Lower leg skin (tissue), 4 donors: ENCODE data around the gene SULT1C4. TPM values are rescaled to one million over a fixed set of nuclear protein-coding genes. Genes with fewer than 3 reads are reported as not detected.

Experiments used
- DNase-seq, 2 donors: peaks; one replicate each; pipeline ENCODE4 v3.0.0-alpha.2; 2019; ENCODE audit warnings: low spot score in 2 of 2
- H3K4me3 ChIP-seq: fragments of 200-600 bp; sonication (generic); 2 replicates; pipeline ENCODE4 v1.5.1; 2017; ENCODE audit warnings: mild to moderate bottlenecking, low read depth; ENCODE audit not compliant: poor library complexity, severe bottlenecking
- POLR2A ChIP-seq, 2 donors: fragments of 450-650 bp; IDR thresholded peaks; one replicate each; pipeline ENCODE4 v1.6.1; 2016 to 2017; ENCODE audit warnings: antibody characterized with exemption in 2 of 2, mild to moderate bottlenecking in 1 of 2, moderate library complexity in 1 of 2
- WGBS, 2 donors: methylation state at CpG; one replicate each; pipeline ENCODE4 v1.1.5; 2018; 5-methylcytosine and 5-hydroxymethylcytosine counted together
- intact Hi-C: fragments of 100-400 bp; cut with DNase I; formaldehyde crosslinking; loops from one replicate; pipeline ENCODE4 v1.15.0; 2023; ENCODE audit warnings: low total_unique reads
- total RNA-seq, 4 donors: library from RNA; depleted of rRNA; stranded (reverse); fragments of >200 nt; gene quantifications; one replicate each; pipeline ENCODE4 v1.1.0, GENCODE V29; 2016
- TF ChIP-seq, protein P1 (sequence below), 3 donors: fragments of 450-650 bp; IDR thresholded peaks; one replicate each; pipeline ENCODE4 v1.5.1; 2016; ENCODE audit warnings: antibody characterized with exemption in 3 of 3, mild to moderate bottlenecking in 3 of 3, moderate library complexity in 2 of 3

Gene SULT1C4
- 1 to 10 TPM in 2 of 4 donors, under 1 TPM in 2; 0.17 to 2.4 (median 0.93) TPM for total RNA-seq

DNA sequence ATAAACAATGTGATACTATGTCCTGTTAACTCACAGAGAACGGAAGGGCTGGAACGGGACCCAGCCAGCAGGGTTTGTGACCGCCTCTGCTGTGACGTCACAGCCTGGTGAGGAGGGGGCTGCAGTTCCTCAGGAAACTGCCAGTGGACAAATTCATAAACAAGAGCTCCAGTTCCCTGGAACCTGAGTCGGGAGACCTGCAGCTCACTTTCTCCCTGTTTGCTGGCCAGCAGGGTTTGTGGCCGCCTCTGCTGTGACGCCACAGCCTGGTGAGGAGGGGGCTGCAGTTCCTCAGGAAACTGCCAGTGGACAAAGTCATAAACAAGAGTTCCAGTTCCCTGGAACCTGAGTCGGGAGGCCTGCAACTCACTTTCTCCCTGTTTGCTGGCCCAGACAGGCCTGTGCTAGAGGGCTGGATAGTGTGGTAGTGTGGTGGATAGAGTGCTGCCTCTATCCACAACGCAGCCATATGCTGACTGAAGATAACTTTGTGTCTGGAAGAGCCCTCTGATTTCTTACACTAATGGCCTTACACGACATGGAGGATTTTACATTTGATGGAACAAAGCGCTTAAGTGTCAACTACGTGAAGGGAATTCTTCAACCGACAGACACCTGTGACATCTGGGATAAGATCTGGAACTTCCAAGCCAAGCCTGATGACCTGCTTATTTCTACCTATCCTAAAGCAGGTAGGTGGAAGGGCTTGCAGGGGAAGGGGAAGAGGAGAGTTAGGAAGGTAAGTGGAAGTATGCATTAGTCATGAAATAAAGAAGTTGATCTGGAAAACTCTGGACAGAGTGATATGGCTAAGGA is at the start of gene SULT1C4:
Gene SULT1C4, plus strand, starts transcription at position 140 of the 816 bp plus-strand sequence. Its CDS starts 384 bp downstream, at position 524.
- H3K4me3 ChIP-seq = no peak within 1 kb of the TSS
- intact Hi-C loops = no loop called here
- no peak for TF ChIP-seq POLR2A (IDR thresholded peaks at IDR 0.05)
- TF ChIP-seq, protein P1, sequence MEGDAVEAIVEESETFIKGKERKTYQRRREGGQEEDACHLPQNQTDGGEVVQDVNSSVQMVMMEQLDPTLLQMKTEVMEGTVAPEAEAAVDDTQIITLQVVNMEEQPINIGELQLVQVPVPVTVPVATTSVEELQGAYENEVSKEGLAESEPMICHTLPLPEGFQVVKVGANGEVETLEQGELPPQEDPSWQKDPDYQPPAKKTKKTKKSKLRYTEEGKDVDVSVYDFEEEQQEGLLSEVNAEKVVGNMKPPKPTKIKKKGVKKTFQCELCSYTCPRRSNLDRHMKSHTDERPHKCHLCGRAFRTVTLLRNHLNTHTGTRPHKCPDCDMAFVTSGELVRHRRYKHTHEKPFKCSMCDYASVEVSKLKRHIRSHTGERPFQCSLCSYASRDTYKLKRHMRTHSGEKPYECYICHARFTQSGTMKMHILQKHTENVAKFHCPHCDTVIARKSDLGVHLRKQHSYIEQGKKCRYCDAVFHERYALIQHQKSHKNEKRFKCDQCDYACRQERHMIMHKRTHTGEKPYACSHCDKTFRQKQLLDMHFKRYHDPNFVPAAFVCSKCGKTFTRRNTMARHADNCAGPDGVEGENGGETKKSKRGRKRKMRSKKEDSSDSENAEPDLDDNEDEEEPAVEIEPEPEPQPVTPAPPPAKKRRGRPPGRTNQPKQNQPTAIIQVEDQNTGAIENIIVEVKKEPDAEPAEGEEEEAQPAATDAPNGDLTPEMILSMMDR (IDR thresholded peaks at IDR 0.05) = no peak
- peak in 1 of 2 donors; percentile 14 for DNase-seq
- 35 to 37% methylated on average over 12 to 13 of the region's 13 CpGs for WGBS, 2 donors

DNA sequence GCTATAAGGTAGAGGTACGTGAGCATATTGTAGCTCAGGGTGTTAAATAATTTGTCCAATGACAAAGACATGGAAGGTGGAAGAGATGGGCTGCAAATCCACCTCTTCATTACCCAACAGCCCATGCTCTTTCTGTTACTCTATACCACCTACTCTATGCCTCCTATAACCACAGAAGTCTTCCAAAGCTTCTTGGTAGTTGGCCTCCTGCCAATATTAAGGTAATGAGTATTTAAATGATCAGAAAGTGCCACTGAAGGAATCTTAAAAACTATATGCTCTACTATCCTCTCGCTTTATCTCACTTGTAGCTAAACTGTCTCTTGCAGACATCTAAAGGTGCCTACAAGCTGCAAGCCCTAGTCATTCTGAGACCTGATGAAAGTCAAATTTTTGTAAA is 48.0 kb upstream of the SULT1C4 start:
- no peak overlapping the region for H3K4me3 ChIP-seq
- DNase-seq = no peak
- WGBS, 2 donors = 88 to 94% methylated on average over 2 of the region's 2 CpGs
- TF ChIP-seq, protein P1 (IDR thresholded peaks at IDR 0.05) = no peak
- no peak for TF ChIP-seq POLR2A (IDR thresholded peaks at IDR 0.05)
- intact Hi-C loops = no loop called here

DNA sequence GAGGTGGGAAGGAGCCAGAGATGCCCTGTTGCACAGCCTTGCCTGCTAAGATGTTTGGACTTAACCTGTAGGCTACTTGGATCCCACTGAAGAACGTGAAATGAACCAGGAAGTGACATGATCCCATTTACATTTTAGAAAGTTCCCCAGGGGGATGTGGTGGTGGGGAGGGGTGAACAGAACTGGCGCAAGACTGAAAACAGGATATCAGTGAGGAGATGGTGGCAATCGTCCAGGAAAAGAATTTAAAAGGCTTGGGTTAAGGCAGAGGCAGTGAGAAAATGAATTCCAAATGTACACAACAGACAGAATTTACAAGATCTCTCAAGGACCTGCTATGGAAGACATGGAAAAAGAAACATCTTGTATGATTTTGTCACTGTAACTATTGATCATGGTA is 46.8 kb upstream of the SULT1C4 start:
- no peak overlapping the region for H3K4me3 ChIP-seq
- DNase-seq = no peak
- TF ChIP-seq, protein P1 (IDR thresholded peaks at IDR 0.05) = no peak
- no peak for TF ChIP-seq POLR2A (IDR thresholded peaks at IDR 0.05)
- WGBS, 2 donors = 6 to 13% methylated on average over 3 of the region's 3 CpGs
- intact Hi-C loops = no loop called here

DNA sequence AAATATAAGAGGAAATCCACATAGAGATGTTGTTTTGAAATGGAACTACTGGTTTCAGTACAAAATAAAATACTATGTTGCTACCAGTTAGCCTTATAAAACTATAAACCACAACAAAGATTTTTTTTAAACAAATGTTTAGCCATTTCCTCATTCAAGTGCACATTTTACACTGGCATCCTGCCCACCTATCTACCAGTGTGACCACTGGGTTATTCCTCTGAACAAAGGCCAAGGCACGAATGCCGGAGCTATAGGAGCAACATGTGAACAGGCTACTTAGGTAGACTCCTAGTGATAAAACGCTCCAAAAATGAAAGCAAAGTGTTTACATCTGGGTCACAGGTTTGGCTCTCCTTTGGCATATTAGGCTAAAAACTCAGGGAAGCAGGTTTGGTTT is 31.8 kb upstream of the SULT1C4 start:
- H3K4me3 ChIP-seq = no peak overlapping the region
- intact Hi-C loops = no loop called here
- WGBS, 2 donors = 60 to 68% methylated on average over 3 of the region's 3 CpGs
- TF ChIP-seq, protein P1 (IDR thresholded peaks at IDR 0.05) = no peak
- TF ChIP-seq POLR2A (IDR thresholded peaks at IDR 0.05) = no peak
- DNase-seq = no peak

DNA sequence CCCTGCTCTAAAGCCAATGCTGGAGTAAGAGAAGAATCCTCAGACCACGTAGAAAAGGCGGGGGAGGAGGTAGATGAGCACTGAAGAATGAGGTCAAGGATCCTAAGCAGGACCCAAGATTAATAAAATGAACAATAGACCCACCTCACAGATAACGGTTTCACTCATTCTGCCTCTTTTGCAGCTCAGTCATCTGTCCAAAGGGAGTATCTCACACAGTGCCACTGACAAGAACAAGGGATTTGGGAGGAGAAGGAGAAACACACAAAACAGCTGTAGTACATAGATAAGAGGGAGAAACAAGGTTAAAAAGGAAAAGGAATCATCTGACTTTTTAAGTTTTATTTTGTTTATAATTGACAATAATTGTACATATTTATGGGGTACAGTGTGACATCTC is 30.9 kb upstream of the SULT1C4 start:
- intact Hi-C loops = no loop called here
- no peak for DNase-seq
- TF ChIP-seq, protein P1 (IDR thresholded peaks at IDR 0.05) = no peak
- TF ChIP-seq POLR2A (IDR thresholded peaks at IDR 0.05) = no peak
- 69 to 84% methylated on average over 3 of the region's 3 CpGs for WGBS, 2 donors
- no peak overlapping the region for H3K4me3 ChIP-seq
